H1 (cell line): ENCODE results near the gene PLPP7. TPM values are rescaled to one million over a fixed set of nuclear protein-coding genes. Genes with fewer than 3 reads are reported as not detected.

Source experiments
- CTBP2 ChIP-seq: IDR thresholded peaks from 2 replicates; pipeline ENCODE4 v1.7.0; 2011; ENCODE audit warnings: borderline replicate concordance, mild to moderate bottlenecking, moderate library complexity, mixed read lengths, low read length; ENCODE audit not compliant: insufficient read depth, insufficient read length
- polyA plus RNA-seq, 7 experiments: library from polyadenylated mRNA; depleted of rRNA in 3 of 7; stranded (reverse) in 5 of 7; unstranded in 2 of 7; fragments of >200 nt in 5 of 7; fragments of 200-250 nt in 2 of 7; gene quantifications; 1 replicate in 5 of 7; 2 replicates in 1 of 7; 4 replicates in 1 of 7; pipeline versions ENCODE4 v1.2.1 to v1.2.3, GENCODE V29; 2011 to 2013; ENCODE audit warnings: missing spikeins in 2 of 7, mixed read lengths in 2 of 7
- total RNA-seq: library from RNA; stranded (reverse); fragmentation: NEBNext Ultra II Directional; extraction: Animal tissue kit (Norgen Biotek cat#: 25700); gene quantifications from 2 replicates; pipeline ENCODE4 v1.2.1, GENCODE V29; 2021

The PLPP7 gene
- total and polyA plus RNA-seq, 2 of the 8 experiments (the other 6 are each of a cell fraction or from before 2014, with no cell fraction given): 3.4 to 3.9 TPM

- TF ChIP-seq CTBP2: no peak
Measured at GRCh38 chr9:131308906-131309529, 19.5 kb downstream of the PLPP7 start (continued).
